ENCODE measurements around the gene MLLT1.

GRCh38 chr19:6173190-6173589, 106.6 kb downstream of the MLLT1 start:
- TF ChIP-seq CTCF (conservative IDR thresholded peaks at IDR 0.05; ENCODE audit: low read depth, low read length) = no peak
- no peak for TF ChIP-seq EZH2 (IDR thresholded peaks at IDR 0.05; ENCODE audit: borderline replicate concordance, low read depth, low read length, poor library complexity, severe bottlenecking)
